HEK293 (cell line): ENCODE data around the gene IGSF21.

Source experiments
- CTCF ChIA-PET: fragments of 350-600 bp; formaldehyde crosslinking; extraction: SDS; loops from one replicate; lab custom pipeline; 2021; ENCODE audit warnings: antibody characterized with exemption; lab: Yijun Ruan, JAX
- POLR2A ChIA-PET: fragments of 300-600 bp; formaldehyde crosslinking; extraction: SDS; loops from one replicate; lab custom pipeline; 2020; ENCODE audit warnings: antibody characterized with exemption, inconsistent platforms; lab: Yijun Ruan, JAX
- H3K27ac ChIP-seq: fragments of 200-500 bp; sonication (Bioruptor generic); 2 replicates; pipeline ENCODE4 v1.5.1; 2014; ENCODE audit warnings: low read depth, low read length, control low read depth, inconsistent platforms; ENCODE audit errors: extremely low read depth
- H3K36me3 ChIP-seq, 2 experiments: fragments of 200-500 bp in 1 of 2; sonication (Bioruptor generic) in 1 of 2; 1 replicate in 1 of 2; 2 replicates in 1 of 2; pipeline ENCODE4 v1.5.1; 2014 to 2017; ENCODE audit warnings: inconsistent platforms in 2 of 2, low read length in 2 of 2; ENCODE audit not compliant: control insufficient read depth in 2 of 2, insufficient read depth in 1 of 2
- H3K4me1 ChIP-seq: fragments of 200-500 bp; sonication (Bioruptor generic); 2 replicates; pipeline ENCODE4 v1.5.1; 2014; ENCODE audit warnings: mild to moderate bottlenecking, low read length, inconsistent platforms; ENCODE audit not compliant: control insufficient read depth, insufficient read depth
- H3K4me3 ChIP-seq: 2 replicates; pipeline ENCODE4 v1.5.1; 2011; ENCODE audit warnings: low read depth, mild to moderate bottlenecking, control low read depth, low read length, moderate library complexity
- H3K9me3 ChIP-seq: fragments of 200-500 bp; sonication (Bioruptor generic); 2 replicates; pipeline ENCODE4 v1.5.1; 2014; ENCODE audit warnings: low read depth, low read length, inconsistent platforms; ENCODE audit not compliant: control insufficient read depth, insufficient read depth
- BCL11B ChIP-seq: fragments of 450-650 bp; formaldehyde crosslinking; IDR thresholded peaks from 2 replicates; pipeline ENCODE4 v1.5.1; 2016; ENCODE audit warnings: low read depth, missing biosample characterization, missing genetic modification characterization
- HIC1 ChIP-seq: fragments of 450-650 bp; formaldehyde crosslinking; IDR thresholded peaks from 2 replicates; pipeline ENCODE4 v1.5.1; 2016; ENCODE audit warnings: missing biosample characterization, missing genetic modification characterization
- MEIS1 ChIP-seq: sonication (generic); formaldehyde crosslinking; IDR thresholded peaks from 2 replicates; pipeline ENCODE4 v1.8.1; 2022; ENCODE audit warnings: missing genetic modification reagents, mild to moderate bottlenecking, borderline replicate concordance
- SALL2 ChIP-seq: fragments of 450-650 bp; formaldehyde crosslinking; IDR thresholded peaks from 2 replicates; pipeline ENCODE4 v1.5.0; 2017; ENCODE audit warnings: missing biosample characterization, mild to moderate bottlenecking, missing genetic modification characterization, borderline replicate concordance
- SETDB1 ChIP-seq: IDR thresholded peaks from one replicate; pipeline ENCODE4 v1.6.1; 2017; ENCODE audit warnings: mild to moderate bottlenecking, low read length, moderate library complexity, mixed read lengths; ENCODE audit not compliant: insufficient read length
- TCF7L2 ChIP-seq: IDR thresholded peaks from 2 replicates; pipeline ENCODE4 v1.6.1; 2011; ENCODE audit warnings: low read depth, mild to moderate bottlenecking, inconsistent platforms, low read length, moderate library complexity, borderline replicate concordance
- ZBTB49 ChIP-seq: fragments of 450-650 bp; formaldehyde crosslinking; IDR thresholded peaks from 2 replicates; pipeline ENCODE4 v1.5.1; 2016; ENCODE audit warnings: missing biosample characterization, missing genetic modification characterization, low read depth
- ZBTB7A ChIP-seq: fragments of 450-650 bp; formaldehyde crosslinking; IDR thresholded peaks from 2 replicates; pipeline ENCODE4 v1.5.1; 2016; ENCODE audit warnings: low read depth, missing biosample characterization, missing genetic modification characterization
- ZNF132 ChIP-seq: fragments of 450-650 bp; formaldehyde crosslinking; IDR thresholded peaks from 2 replicates; pipeline ENCODE4 v1.5.1; 2017; ENCODE audit warnings: missing biosample characterization, missing genetic modification characterization, borderline replicate concordance
- ZNF16 ChIP-seq: fragments of 450-650 bp; formaldehyde crosslinking; IDR thresholded peaks from 2 replicates; pipeline ENCODE4 v1.5.1; 2016; ENCODE audit warnings: low read depth, missing biosample characterization, missing genetic modification characterization
- ZNF175 ChIP-seq: fragments of 450-650 bp; formaldehyde crosslinking; IDR thresholded peaks from 2 replicates; pipeline ENCODE4 v1.5.1; 2016; ENCODE audit warnings: missing biosample characterization, missing genetic modification characterization
- ZNF18 ChIP-seq: fragments of 450-650 bp; formaldehyde crosslinking; IDR thresholded peaks from 2 replicates; pipeline ENCODE4 v1.5.1; 2016; ENCODE audit warnings: missing biosample characterization, missing genetic modification characterization
- ZNF223 ChIP-seq: fragments of 450-650 bp; formaldehyde crosslinking; IDR thresholded peaks from 2 replicates; pipeline ENCODE4 v1.5.1; 2016; ENCODE audit warnings: missing biosample characterization, missing genetic modification characterization
- ZNF24 ChIP-seq: fragments of 450-650 bp; formaldehyde crosslinking; IDR thresholded peaks from 2 replicates; pipeline ENCODE4 v1.5.1; 2016; ENCODE audit warnings: missing biosample characterization, missing genetic modification characterization
- ZNF274 ChIP-seq, 2 experiments: fragments of 200-500 bp in 1 of 2; fragments of 450-650 bp in 1 of 2; sonication (Bioruptor generic) in 1 of 2; formaldehyde crosslinking in 1 of 2; IDR thresholded peaks; 2 replicates each; pipeline versions ENCODE4 v1.5.1 to v1.6.1; 2014 to 2016; ENCODE audit warnings: borderline replicate concordance in 1 of 2, inconsistent platforms in 1 of 2, low read length in 1 of 2, missing biosample characterization in 1 of 2, missing genetic modification characterization in 1 of 2
- ZNF280D ChIP-seq: fragments of 450-650 bp; formaldehyde crosslinking; IDR thresholded peaks from 2 replicates; pipeline ENCODE4 v1.5.1; 2016; ENCODE audit warnings: missing biosample characterization, missing genetic modification characterization
- ZNF335 ChIP-seq: fragments of 450-650 bp; formaldehyde crosslinking; conservative IDR thresholded peaks from 2 replicates; pipeline ENCODE4 v1.5.1; 2016; ENCODE audit warnings: missing biosample characterization, missing genetic modification characterization
- ZNF433 ChIP-seq: fragments of 450-650 bp; formaldehyde crosslinking; IDR thresholded peaks from 2 replicates; pipeline ENCODE4 v1.5.1; 2016; ENCODE audit warnings: missing biosample characterization, missing genetic modification characterization, low read depth
- ZNF548 ChIP-seq: fragments of 450-650 bp; formaldehyde crosslinking; IDR thresholded peaks from 2 replicates; pipeline ENCODE4 v1.5.1; 2016; ENCODE audit warnings: missing biosample characterization, missing genetic modification characterization
- ZNF561 ChIP-seq: fragments of 450-650 bp; IDR thresholded peaks from 2 replicates; pipeline ENCODE4 v1.5.1; 2018; ENCODE audit warnings: missing biosample characterization, missing genetic modification characterization, borderline replicate concordance
- ZNF600 ChIP-seq: fragments of 450-650 bp; formaldehyde crosslinking; IDR thresholded peaks from 2 replicates; pipeline ENCODE4 v1.5.1; 2016; ENCODE audit warnings: missing biosample characterization, missing genetic modification characterization
- ZNF791 ChIP-seq: fragments of 450-650 bp; formaldehyde crosslinking; IDR thresholded peaks from 2 replicates; pipeline ENCODE4 v1.5.1; 2016; ENCODE audit warnings: missing biosample characterization, missing genetic modification characterization

IGSF21 gene

GRCh38 chr1:18200136-18200717, 92.6 kb downstream of the IGSF21 start:
- Histone ChIP-seq H3K27ac (no peak overlapping the region), H3K36me3 (no peaks in the 10 kb centered on the region), H3K4me3 (no peak overlapping the region), H3K9me3 (no peaks in the 10 kb centered on the region), H3K4me1 (no peaks in the 10 kb centered on the region)
- ChIA-PET CTCF (interaction anchor here (0.7 to 1.1 kb wide), 4 partner anchors 11 to 475 kb away, joined by 3 to 6 read pairs (median 4); no protein-coding TSS in a partner anchor), POLR2A (no interaction called here)
- TF ChIP-seq ZNF600 (tag by site-specific recombination): no peak
- no peak for TF ChIP-seq ZBTB49 (tag by site-specific recombination)
- no peak for TF ChIP-seq ZNF335 (tag by site-specific recombination)
- TF ChIP-seq TCF7L2: no peak
- TF ChIP-seq SALL2 (tag by site-specific recombination): no peak
- TF ChIP-seq ZNF223 (tag by site-specific recombination): no peak
- no peak for TF ChIP-seq MEIS1 (CRISPR knock-in tag)
- no peak for TF ChIP-seq ZNF132 (tag by site-specific recombination)
- no peak for TF ChIP-seq HIC1
- TF ChIP-seq ZNF16 (tag by site-specific recombination): no peak
- TF ChIP-seq ZNF548: no peak
- TF ChIP-seq ZNF24 (tag by site-specific recombination): no peak
- TF ChIP-seq SETDB1: no peak
- TF ChIP-seq ZBTB7A (tag by site-specific recombination): no peak
- no peak for TF ChIP-seq ZNF561 (tag by site-specific recombination)

- Histone ChIP-seq H3K9me3 (no peaks in the 10 kb centered on the region), H3K4me1 (no peaks in the 10 kb centered on the region), H3K27ac (no peak overlapping the region), H3K36me3 (no peaks in the 10 kb centered on the region), H3K4me3 (no peak overlapping the region)
- POLR2A ChIA-PET: interaction anchor here (0.5 kb wide), 1 partner anchor 963 kb away, joined by 3 read pairs; no protein-coding TSS in a partner anchor
- CTCF ChIA-PET: interaction anchor here (1.0 to 1.1 kb wide), 3 partner anchors 10 to 91 kb away, joined by 3 to 6 read pairs (median 4); no protein-coding TSS in a partner anchor
- TF ChIP-seq ZNF274 (IDR thresholded peaks at IDR 0.05; ENCODE audit: low read length) (no peak), ZNF274 (tag by site-specific recombination; IDR thresholded peaks at IDR 0.05; ENCODE audit: borderline replicate concordance) (no peak), ZNF18 (tag by site-specific recombination) (no peak), BCL11B (tag by site-specific recombination) (no peak), ZNF175 (tag by site-specific recombination) (no peak), ZNF433 (tag by site-specific recombination) (no peak), ZNF280D (tag by site-specific recombination) (no peak), ZNF791 (tag by site-specific recombination) (no peak)
Observed at GRCh38 chr1:18200918-18201317, 93.3 kb downstream of the IGSF21 start.
